Large intestine (tissue), 3 donors: ENCODE results near the gene EEF1AKMT4. TPM values are rescaled to one million over a fixed set of nuclear protein-coding genes. Genes with fewer than 3 reads are reported as not detected.

Source experiments
- DNase-seq, 2 donors: peaks; one replicate each; pipeline versions ENCODE4 v3.0.0 to v3.0.0-alpha.2; 2013
- H3K27ac ChIP-seq: one replicate; pipeline ENCODE4 v1.5.1; 2013; ENCODE audit warnings: low read length
- H3K27me3 ChIP-seq: 2 replicates; pipeline ENCODE4 v1.6.1; 2013; ENCODE audit warnings: low read length; ENCODE audit not compliant: control insufficient read depth, insufficient read depth
- H3K36me3 ChIP-seq: 2 replicates; pipeline ENCODE4 v1.6.1; 2013; ENCODE audit warnings: low read length; ENCODE audit not compliant: control insufficient read depth, insufficient read depth
- H3K4me1 ChIP-seq: one replicate; pipeline ENCODE4 v1.6.1; 2013; ENCODE audit warnings: low read length; ENCODE audit not compliant: control insufficient read depth, insufficient read depth
- H3K4me3 ChIP-seq: one replicate; pipeline ENCODE4 v1.5.1; 2013; ENCODE audit warnings: low read length
- H3K9me3 ChIP-seq: one replicate; pipeline ENCODE4 v1.6.1; 2013; ENCODE audit warnings: mild to moderate bottlenecking, low read depth, low read length, moderate library complexity; ENCODE audit not compliant: control insufficient read depth
- WGBS: methylation state at CpG from one replicate; pipeline ENCODE4 v1.1.5; 2013; ENCODE audit warnings: low lambda C conversion rate; ENCODE audit not compliant: insufficient coverage; 5-methylcytosine and 5-hydroxymethylcytosine counted together
- polyA plus RNA-seq: library from polyadenylated mRNA; unstranded; fragments of 120-200 nt; gene quantifications from one replicate; pipeline ENCODE4 v1.2.1, GENCODE V29; 2013

EEF1AKMT4 gene
- polyA plus RNA-seq, 1 donor, result 5.3 TPM

DNA sequence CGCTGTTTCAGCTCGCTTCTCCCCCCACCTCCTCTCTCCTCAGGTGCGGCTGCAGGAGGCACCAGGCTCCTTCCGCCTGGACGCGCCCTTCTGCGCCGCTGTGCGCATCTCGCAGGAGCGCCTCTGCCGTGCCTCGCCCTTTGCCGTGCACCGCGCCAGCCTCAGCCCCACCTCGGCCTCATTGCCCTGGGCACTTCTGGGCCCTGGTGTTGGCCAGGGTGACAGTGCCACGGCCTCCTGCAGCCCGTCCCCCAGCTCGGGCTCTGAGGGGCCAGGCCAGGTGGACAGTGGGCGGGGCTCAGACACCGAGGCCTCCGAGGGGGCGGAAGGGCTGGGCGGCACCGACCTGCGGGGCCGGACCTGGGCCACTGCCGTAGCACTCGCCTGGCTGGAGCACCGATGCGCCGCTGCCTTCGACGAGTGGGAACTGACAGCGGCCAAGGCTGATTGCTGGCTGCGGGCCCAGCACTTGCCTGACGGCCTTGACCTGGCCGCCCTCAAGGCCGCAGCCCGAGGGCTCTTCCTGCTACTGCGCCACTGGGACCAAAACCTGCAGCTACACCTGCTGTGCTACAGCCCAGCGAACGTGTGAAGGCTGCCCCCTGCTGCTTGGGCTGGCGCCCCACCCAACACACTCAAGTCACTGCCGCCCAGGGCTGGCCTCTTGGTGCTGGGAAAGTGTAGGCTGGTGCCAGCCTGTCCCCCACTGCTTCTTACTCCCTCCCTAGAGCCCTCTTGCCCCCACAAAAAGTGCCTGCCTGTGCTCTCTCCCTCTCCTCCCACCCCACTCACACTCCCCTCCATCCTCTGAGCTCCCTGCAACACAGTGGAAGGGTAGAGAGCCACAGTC, 7.8 kb upstream of the EEF1AKMT4 start:
- Histone ChIP-seq H3K9me3 (no peaks in the 10 kb centered on the region), H3K27me3 (peaks cover 4% of the 10 kb centered on the region), H3K27ac (no peak overlapping the region), H3K4me1 (peaks cover 4% of the 10 kb centered on the region), H3K4me3 (peak overlapping the region; percentile 31), H3K36me3 (peaks cover 36% of the 10 kb centered on the region)
- no CpG with 5 or more reads among the region's 46 CpGs for WGBS
- DNase-seq, result peak; percentile 63 to 77

DNA sequence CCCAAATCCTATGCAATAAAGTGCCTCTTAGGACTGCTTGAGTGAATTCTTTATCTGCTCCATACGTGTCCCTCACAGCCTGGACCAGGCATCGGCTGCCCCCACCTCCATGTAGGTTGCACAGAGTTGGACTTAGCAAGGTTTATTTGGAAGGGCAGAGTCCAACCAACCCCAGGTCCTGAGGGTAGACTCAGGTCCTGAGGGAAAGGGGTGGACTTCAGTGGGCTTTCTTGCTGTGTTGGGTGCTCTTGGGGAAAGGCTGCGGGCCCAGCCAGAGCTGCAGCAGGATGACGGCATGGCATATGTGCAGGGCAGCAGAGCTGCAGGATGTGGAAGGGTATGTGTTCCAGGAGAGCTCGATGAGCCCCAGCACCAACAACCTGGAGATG, 7.2 kb upstream of the EEF1AKMT4 start:
- H3K4me3 ChIP-seq, result no peak overlapping the region
- H3K4me1 ChIP-seq, result peaks cover 4% of the 10 kb centered on the region
- peaks cover 36% of the 10 kb centered on the region for H3K36me3 ChIP-seq
- no peak overlapping the region for H3K27ac ChIP-seq
- DNase-seq, result no peak
- no peaks in the 10 kb centered on the region for H3K27me3 ChIP-seq
- no peaks in the 10 kb centered on the region for H3K9me3 ChIP-seq
- no CpG with 5 or more reads among the region's 5 CpGs for WGBS

DNA sequence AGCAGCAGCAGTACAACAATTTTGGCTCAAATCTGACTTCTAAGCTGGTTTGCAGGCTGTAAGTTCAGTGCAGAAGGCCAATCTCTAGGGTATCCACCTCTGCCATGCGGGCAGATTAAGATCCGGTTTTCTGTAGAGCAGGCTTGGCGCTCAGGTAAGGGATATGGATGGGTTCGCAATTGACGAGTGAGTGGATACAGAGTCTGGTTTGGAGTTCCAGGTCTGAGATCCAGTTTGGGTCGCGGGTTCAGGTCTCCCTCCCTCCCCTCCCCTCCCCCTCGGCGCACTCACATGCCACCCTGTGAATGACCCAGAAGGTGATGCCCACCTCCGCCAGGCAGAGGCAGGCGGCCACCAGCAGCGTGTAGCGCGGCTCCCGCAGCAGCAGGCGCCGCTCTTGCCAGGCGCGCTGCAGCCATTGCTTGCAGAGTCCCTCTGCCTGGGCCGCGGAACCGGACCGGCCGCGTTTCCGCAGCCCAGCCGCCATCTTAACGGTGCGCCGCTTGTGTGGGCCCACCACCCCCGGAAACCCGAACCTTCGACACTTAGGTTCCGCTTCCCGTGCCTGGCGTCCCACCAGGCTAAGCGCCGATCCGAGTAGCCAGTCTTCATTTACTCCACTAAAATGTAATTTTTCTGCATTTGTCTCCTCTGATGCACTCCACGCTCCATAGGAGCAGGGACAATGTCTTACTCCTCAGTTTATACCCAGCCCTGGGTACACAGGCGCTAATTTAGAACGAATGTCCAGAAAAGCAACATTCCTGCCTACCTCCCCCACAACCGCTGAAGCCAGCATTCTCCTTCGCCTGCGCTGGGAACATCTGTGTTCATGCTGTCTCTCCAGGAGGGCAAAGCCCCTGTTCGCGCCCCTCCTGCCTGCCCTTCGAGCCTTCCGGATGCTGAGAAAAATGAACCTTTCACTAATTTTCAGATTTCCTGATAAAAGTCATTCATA, 739 bp upstream of the EEF1AKMT4 start, which contains the start of gene ALG3:
Gene ALG3 (minus strand): TSS at position 509 of the 958 bp plus-strand sequence. CDS start 22 bp downstream, at position 487.
- H3K36me3 ChIP-seq, result peaks cover 20% of the 10 kb centered on the region
- DNase-seq, result peak; percentile 82 to 87
- H3K27ac ChIP-seq, result peak within 1 kb of the TSS; percentile 83
- H3K4me3 ChIP-seq, result peak within 1 kb of the TSS; percentile 75
- WGBS, result no CpG with 5 or more reads among the region's 49 CpGs
- H3K27me3 ChIP-seq, result no peaks in the 10 kb centered on the region
- no peaks in the 10 kb centered on the region for H3K4me1 ChIP-seq
- no peaks in the 10 kb centered on the region for H3K9me3 ChIP-seq

DNA sequence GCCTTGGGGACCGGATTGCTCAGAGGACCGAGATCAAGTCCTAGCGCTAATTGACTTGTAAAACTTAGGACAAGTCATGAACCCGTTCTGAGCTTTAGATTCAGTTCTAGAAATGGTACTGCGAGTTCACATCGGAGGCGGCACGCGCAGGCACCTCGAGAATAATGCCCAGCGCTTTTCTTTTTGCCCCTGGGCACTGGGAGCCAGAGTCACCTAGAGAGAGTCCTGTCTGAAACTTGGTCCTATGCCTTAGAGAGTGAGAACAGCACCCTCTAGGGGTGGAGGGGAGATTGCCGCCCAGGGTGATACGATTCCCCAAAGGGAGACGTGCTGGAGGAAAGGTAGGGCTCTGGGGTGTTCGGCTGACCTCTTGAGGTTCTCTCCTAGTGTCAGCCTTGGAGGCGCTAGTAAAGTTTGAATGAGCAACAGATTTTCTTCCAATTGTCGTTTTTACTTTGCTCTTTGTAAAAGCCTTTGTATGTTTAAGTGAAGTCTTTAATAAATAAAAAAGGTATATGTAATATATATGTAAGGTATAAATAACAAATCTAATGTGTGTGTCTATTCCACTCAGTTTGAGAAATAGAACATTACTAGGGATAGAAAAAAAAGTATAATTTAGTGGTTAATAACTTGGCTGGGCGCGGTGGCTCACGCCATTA, 826 bp downstream of the EEF1AKMT4 start:
- 5% methylated on average over 2 of the region's 20 CpGs for WGBS
- no peaks in the 10 kb centered on the region for H3K9me3 ChIP-seq
- peaks cover 4% of the 10 kb centered on the region for H3K36me3 ChIP-seq
- peak overlapping the region; percentile 50 for H3K27ac ChIP-seq
- H3K4me3 ChIP-seq, result peak overlapping the region; percentile 75
- H3K27me3 ChIP-seq, result no peaks in the 10 kb centered on the region
- DNase-seq, result peak; percentile 81 to 82
- no peaks in the 10 kb centered on the region for H3K4me1 ChIP-seq

DNA sequence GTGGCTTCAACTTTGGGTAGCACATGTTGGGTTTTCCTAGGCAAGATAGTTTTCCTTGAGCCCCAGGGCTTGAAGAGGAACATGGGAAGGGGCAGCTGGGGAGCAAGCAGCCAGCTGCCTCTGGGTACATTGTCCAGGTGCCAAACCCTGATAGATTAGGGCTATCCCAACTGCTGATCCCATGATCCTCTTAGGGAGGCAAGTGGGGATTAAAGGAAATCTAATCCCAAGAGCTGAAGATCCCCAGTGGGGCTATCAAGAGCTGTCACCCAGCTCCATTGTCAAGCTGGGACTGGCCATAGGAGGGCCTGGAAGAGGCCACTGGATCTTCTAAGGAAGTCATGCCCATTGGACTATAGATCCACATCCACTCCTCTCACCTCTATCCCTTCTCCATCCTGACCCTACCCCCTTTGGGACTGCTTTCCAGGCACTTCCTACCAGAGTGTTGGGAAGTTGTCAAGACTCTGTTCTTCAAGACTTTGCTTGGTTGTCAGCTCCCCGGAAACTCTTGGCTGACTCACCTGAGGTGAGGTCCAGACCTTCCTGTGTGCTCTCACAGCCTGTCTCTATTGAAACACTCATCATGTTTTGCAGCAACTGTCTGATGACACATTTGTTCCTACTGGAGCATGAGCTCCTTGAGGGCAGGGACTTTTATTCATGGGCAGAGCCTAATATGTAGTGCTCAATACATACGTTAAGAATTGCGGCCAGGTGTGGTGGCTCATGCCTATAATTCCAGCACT, 6.0 kb downstream of the EEF1AKMT4 start:
- Histone ChIP-seq H3K27me3 (peaks cover 21% of the 10 kb centered on the region), H3K9me3 (peaks cover 3% of the 10 kb centered on the region), H3K4me3 (no peak overlapping the region), H3K27ac (no peak overlapping the region), H3K4me1 (peaks cover 5% of the 10 kb centered on the region), H3K36me3 (peaks cover 6% of the 10 kb centered on the region)
- 100% methylated on average over 1 of the region's 3 CpGs for WGBS
- DNase-seq, result no peak

DNA sequence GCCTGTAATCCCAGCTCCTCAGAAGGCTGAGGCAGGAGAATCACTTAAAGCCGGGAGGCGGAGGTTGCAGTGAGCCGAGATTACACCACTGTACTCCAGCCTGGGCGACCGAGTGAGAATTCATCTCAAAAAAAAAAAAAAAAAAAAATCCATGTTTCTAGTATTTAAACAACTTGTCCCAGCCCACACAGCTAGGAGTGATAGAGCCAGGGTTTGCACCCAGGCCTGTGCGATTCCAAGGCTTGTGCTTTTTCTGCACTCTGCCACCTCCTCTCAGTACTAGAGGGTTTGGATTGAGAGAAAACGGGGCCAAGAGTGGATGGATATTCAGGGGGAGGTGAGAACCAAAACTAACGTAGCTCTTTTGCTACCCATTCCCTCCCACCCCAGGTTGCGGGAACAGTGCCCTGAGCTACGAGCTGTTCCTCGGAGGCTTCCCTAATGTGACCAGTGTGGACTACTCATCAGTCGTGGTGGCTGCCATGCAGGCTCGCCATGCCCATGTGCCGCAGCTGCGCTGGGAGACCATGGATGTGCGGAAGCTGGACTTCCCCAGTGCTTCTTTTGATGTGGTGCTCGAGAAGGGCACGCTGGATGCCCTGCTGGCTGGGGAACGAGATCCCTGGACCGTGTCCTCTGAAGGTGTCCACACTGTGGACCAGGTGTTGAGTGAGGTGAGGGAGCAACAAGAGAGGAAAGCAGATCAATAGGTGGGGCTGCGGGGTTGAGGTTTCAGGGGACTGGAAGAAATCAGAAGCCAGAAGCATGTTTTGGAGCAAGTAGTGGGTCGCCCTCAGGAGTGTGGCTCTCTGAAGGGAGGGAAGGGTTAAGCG, 7.8 kb downstream of the EEF1AKMT4 start:
- H3K4me3 ChIP-seq, result no peak overlapping the region
- peaks cover 37% of the 10 kb centered on the region for H3K27me3 ChIP-seq
- WGBS, result 100% methylated on average over 2 of the region's 23 CpGs

DNA sequence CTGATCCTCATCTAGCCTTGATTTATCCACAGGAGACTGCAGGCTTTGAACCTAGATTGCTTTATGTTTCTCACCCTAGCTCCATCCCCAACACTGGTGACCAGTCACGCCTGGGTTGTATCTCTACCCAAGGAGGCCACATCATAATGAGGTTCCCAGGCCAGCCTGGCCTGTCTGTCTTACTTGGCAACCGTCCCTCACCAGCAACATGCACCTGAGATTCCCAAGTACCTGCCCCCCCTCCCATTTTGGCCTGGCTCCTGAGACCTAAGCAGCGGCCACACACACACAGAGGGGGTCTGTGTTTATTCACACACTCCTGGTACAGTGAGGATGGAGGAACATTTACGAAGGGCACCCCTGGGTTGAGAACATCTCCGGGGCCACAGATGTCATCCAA, 9.5 kb downstream of the EEF1AKMT4 start:
- no peak overlapping the region for H3K27ac ChIP-seq
- H3K4me1 ChIP-seq, result peaks cover 16% of the 10 kb centered on the region
- WGBS, result no CpG with 5 or more reads among the region's 5 CpGs
- H3K27me3 ChIP-seq, result peaks cover 49% of the 10 kb centered on the region
- peaks cover 5% of the 10 kb centered on the region for H3K9me3 ChIP-seq
- H3K4me3 ChIP-seq, result no peak overlapping the region
- no peak for DNase-seq
- H3K36me3 ChIP-seq, result peaks cover 6% of the 10 kb centered on the region

More for the DNA sequence above, 7.8 kb downstream of the EEF1AKMT4 start:
- Histone ChIP-seq H3K27ac (no peak overlapping the region), H3K4me1 (peaks cover 16% of the 10 kb centered on the region), H3K9me3 (peaks cover 5% of the 10 kb centered on the region), H3K36me3 (peaks cover 6% of the 10 kb centered on the region)
- no peak for DNase-seq

DNA sequence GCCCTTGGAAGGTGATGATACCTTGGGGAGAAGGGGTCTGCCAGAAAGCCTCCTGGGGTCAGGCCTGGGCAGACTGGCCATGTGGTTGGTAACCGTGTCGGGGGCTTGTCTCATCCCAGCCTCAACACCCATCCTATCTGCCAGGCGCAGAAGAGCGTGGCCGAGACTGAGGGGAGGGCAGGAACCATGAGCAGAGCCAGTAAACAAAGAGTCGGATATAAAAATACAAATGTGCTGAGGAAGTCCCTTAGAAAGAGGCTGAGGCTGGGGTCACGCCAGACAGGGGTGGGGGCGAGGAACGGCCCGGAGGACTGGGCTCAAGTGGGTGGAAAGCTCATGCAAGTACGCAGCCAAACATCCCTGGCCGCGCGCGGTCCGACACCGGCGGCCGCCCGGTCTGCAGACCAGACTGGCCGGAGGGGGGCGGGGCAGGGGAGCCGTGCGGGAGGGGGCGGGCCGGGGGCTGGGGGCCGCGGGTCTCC, 10.0 kb downstream of the EEF1AKMT4 start:
- peaks cover 6% of the 10 kb centered on the region for H3K36me3 ChIP-seq
- no CpG with 5 or more reads among the region's 28 CpGs for WGBS
- H3K9me3 ChIP-seq, result peaks cover 5% of the 10 kb centered on the region
- no peak overlapping the region for H3K4me3 ChIP-seq
- no peak overlapping the region for H3K27ac ChIP-seq
- peaks cover 52% of the 10 kb centered on the region for H3K27me3 ChIP-seq
- peaks cover 16% of the 10 kb centered on the region for H3K4me1 ChIP-seq
- no peak for DNase-seq
